ENCODE data around the gene EIF2AK3.

DNA sequence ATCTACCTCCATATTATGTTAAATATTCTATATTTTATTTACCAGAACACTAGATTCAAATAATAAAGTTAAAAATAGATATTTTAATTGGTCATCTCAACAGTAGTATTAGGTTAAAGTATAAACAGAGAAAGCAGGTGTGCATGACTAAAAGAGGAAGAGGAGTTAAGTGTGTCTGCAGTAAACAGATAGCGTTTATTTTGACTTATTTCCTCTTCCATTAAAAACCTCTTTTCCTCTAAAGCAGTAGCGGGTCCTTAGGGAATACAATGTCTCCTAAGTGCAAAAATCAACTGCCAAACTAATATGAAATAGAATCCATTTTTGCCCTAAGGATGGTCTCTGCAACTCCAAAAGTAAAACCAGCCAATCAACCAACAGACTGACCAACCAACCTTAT lies 27.7 kb downstream of the EIF2AK3 start:
- TF ChIP-seq, protein P1, sequence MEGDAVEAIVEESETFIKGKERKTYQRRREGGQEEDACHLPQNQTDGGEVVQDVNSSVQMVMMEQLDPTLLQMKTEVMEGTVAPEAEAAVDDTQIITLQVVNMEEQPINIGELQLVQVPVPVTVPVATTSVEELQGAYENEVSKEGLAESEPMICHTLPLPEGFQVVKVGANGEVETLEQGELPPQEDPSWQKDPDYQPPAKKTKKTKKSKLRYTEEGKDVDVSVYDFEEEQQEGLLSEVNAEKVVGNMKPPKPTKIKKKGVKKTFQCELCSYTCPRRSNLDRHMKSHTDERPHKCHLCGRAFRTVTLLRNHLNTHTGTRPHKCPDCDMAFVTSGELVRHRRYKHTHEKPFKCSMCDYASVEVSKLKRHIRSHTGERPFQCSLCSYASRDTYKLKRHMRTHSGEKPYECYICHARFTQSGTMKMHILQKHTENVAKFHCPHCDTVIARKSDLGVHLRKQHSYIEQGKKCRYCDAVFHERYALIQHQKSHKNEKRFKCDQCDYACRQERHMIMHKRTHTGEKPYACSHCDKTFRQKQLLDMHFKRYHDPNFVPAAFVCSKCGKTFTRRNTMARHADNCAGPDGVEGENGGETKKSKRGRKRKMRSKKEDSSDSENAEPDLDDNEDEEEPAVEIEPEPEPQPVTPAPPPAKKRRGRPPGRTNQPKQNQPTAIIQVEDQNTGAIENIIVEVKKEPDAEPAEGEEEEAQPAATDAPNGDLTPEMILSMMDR (IDR thresholded peaks at IDR 0.05), result no peak
- TF ChIP-seq EZH2 (IDR thresholded peaks at IDR 0.05; ENCODE audit: borderline replicate concordance, insufficient read depth, low read depth, low read length, poor library complexity, severe bottlenecking), result no peak
